GM19238 (cell line): ENCODE measurements around the gene ADAM11.
"Not testable (repeated sequence)": the region's sequence is repeated elsewhere in the genome, so short reads cannot be mapped to it uniquely, and the experiment has no call there.

Experiments
- DNase-seq: peaks from one replicate; pipeline ENCODE4 v3.0.0; 2011; ENCODE audit warnings: low spot score; ENCODE audit not compliant: insufficient read length

Gene ADAM11

GRCh38 chr17:44794851-44795413 lies 36.1 kb downstream of the ADAM11 start:
- no peak for DNase-seq

GRCh38 chr17:44795421-44795820 lies 36.6 kb downstream of the ADAM11 start:
- DNase-seq: no peak

GRCh38 chr17:44795928-44796327 lies 37.1 kb downstream of the ADAM11 start:
- no peak for DNase-seq

- no peak for DNase-seq
Observed at GRCh38 chr17:44796731-44797130, 37.9 kb downstream of the ADAM11 start.

DNA sequence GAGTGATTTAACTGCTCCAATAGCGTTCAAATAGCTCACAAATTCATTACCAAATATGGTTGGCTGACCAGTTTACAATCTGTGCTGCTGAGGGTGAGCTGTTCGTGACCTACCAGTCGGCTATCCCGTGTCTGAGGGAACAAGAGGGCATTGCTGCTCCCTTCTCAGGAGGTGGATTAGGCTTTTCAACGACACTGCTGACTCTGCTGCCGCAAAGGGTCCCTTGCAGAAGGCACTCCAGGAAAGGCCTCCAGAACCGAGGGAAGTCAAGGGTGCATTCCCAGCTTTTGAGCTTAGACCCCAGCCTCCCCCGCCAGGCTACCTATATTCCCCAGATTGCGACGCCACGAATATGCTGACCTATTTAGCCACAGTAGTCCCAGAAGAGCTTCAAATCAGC lies 39.0 kb downstream of the ADAM11 start:
- DNase-seq: no peak

DNA sequence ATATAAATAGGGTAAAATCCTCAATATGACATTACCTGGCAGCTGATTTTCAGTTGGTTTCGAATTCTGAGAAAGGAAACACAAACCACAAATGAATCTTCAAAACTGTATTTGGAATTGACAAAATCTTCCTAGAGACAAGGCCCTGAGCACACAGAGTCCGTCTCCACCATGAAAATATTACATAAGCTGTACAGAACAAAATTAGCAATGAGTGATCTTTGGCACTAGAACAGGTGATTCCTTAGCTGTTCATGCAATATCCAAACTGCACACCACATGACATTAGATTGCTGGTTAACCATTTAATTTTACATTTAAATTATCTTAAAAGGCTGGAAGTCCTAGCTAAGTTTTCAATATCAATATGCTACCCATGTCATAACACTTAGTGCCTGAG lies 39.6 kb downstream of the ADAM11 start:
- no peak for DNase-seq

DNA sequence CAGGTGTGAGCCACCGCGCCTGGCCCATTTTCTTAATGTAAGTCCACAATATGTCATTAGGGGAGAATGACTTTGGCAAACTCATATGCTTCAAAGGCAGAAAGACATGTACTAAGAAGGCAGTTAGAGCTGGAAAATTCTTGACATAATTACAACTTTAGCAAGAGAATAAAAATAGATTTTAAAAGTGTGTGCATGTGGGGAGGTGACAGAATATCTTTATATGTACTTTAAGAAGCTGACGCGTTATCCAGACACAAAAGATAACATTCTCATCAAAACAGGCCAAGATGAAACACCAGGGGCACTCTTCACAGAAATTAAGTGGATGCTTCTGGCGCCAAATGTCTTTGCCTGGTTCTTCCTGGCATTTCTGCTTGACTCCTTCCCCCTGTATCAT lies 43.1 kb downstream of the ADAM11 start:
- no peak for DNase-seq

- DNase-seq: no peak
Observed at GRCh38 chr17:44804302-44805089, 45.7 kb downstream of the ADAM11 start.

DNA sequence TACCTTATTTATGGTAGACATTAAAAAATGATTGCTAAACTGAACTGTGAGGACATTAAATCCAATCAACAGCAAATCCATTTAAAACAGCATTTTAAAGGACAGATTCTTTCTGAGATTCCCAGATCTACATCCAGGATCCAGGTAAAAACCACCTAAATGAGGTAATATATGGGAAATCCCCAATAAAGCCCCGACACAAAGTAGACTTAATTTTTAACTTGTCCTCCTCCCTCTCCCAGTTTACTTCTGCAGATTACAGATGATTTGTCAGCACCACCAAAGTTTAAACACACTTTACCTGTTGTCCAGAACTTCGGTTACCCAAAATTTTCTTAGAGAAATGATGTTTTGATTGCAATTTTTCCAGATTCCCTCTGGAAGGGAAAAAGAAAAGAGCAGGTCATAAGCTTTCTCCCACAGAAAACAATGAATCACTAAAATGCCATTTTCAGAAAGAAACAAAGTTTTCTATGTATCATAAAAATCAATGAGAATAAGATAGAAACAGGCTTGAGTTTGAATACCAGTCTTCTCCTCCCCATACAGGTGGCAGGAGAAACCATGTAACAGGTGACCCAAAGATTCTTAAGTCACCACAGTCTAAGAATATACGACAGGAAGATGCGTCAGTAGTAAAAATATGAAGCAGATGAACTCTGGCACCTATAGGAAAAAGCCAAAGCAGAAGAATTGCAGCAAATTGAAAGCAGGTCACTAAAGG lies 48.5 kb downstream of the ADAM11 start:
- DNase-seq: no peak

GRCh38 chr17:44807817-44808155 lies 49.0 kb downstream of the ADAM11 start:
- no peak for DNase-seq

- DNase-seq: no peak
Observed at GRCh38 chr17:44808156-44808555, 49.4 kb downstream of the ADAM11 start.

- not testable (repeated sequence) for DNase-seq
Observed at GRCh38 chr17:44808656-44809388, 50.0 kb downstream of the ADAM11 start.

GRCh38 chr17:44812263-44812662 lies 53.5 kb downstream of the ADAM11 start:
- no peak for DNase-seq

DNA sequence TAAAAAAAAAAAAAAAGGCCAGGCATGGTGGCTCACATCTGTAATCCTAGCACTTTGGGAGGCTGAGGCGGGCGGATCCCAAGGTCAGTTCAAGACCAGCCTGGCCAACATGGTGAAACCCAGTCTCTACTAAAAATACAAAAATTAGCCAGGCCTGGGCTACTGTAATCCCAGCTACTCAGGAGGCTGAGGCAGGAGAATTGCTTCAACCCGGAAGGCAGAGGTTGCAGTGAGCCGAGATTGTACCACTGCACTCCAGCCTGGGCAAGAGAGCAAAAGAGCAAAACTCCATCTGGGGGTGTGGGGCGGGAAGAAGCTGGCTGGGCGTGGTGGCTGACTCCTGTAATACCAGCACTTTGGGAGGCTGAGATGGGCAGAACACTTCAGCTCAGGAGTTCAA lies 59.7 kb downstream of the ADAM11 start:
- DNase-seq: not testable (repeated sequence)

- no peak for DNase-seq
Observed at GRCh38 chr17:44820631-44821212, 61.9 kb downstream of the ADAM11 start.

DNA sequence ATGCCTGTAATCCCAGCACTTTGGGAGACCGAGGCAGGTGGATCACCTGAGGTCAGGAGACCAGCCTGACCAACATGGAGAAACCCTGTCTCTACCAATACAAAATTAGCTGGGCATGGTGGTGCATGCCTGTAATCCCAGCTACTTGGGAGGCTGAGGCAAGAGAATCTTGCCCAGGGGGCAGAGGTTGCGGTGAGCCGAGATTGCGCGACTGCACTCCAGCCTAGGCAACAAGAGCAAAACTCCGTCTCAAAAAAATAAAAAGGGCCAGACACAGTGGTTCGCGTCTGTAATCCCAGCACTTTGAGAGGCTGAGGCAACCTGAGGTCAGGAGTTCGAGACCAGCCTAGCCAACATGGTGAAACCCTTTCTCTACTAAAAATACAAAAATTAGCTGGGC lies 66.4 kb downstream of the ADAM11 start:
- not testable (repeated sequence) for DNase-seq

DNA sequence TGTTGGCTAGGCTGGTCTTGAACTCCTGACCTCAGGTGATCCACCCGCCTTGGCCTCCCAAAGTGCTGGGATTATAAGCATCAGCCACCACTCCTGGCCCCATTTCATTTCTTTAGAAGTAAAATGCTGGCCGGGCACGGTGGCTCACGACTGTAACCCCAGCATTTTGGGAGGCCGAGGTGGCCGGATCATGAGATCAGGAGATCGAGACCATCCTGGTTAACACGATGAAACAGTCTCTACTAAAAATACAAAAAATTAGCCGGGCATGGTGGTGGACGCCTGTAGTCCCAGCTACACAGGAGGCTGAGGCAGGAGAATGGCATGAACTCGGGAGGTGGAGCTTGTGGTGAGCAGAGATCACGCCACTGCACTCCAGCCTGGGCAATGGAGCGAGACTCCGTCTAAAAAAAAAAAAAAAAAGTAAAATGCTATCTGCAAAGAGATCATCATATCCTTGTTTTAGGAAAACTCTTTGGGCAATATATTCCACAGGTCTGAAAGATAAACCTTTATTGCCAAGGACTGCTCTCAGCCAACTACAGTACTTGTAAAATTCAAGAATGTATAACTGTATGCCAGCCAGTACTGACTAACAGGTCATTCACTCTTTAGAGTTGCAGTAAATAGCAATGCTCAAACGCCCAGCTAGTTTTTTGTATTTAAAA lies 67.5 kb downstream of the ADAM11 start:
- no peak for DNase-seq

- DNase-seq: no peak
Observed at GRCh38 chr17:44827863-44828262, 69.1 kb downstream of the ADAM11 start.

- DNase-seq: no peak
Observed at GRCh38 chr17:44828919-44829522, 70.2 kb downstream of the ADAM11 start.

GRCh38 chr17:44829523-44830358 lies 71.0 kb downstream of the ADAM11 start, which contains the start of gene GJC1:
GJC1 (minus strand) TSS chr17:44830287; CDS start chr17:44805817, 24,470 bp downstream.
- DNase-seq: peak; percentile 37
